Measurements from ENCODE around the gene ACAA1. TPM values are rescaled to one million over a fixed set of nuclear protein-coding genes. Genes with fewer than 3 reads are reported as not detected.

Gene ACAA1
- total and polyA plus RNA-seq, 2 of the 13 experiments (the other 11 are each of a cell fraction or from before 2014, with no cell fraction given): 60.8 to 188 TPM

DNA sequence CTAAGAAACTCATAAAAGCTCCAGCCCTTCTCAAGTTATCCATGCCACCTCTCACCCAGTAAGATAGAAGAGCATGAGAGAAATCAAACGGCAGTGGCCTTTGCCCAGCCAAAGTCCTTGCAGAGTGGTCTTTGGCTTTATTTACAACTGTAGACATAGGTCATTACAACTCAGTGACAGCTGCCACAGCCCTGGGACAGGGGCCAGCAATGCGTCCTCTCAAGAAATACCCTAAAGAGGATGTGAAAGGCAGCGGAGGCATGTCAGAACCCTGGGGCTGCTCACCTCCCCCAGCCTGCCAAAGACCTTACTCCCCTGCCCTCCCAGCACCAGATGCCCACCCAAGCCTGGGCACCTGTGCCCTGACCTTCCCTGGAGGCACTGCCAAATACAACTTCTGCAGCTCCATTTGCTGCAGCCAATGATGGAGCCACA is 6.3 kb downstream of the ACAA1 start (continued):
- TF ChIP-seq GATA4 (IDR thresholded peaks at IDR 0.05; ENCODE audit: borderline replicate concordance, low read depth): 0 out of 2 replicates have a peak, but pooled peaks have one; percentile 27
- no peak for TF ChIP-seq ATF7 (IDR thresholded peaks at IDR 0.05)
- TF ChIP-seq ATF7 (CRISPR knock-in tag; IDR thresholded peaks at IDR 0.05): 0 out of 2 replicates have a peak, but pooled peaks have one; percentile 33
- TF ChIP-seq NFYC (CRISPR knock-in tag; IDR thresholded peaks at IDR 0.05): no peak
- TF ChIP-seq, protein P1, sequence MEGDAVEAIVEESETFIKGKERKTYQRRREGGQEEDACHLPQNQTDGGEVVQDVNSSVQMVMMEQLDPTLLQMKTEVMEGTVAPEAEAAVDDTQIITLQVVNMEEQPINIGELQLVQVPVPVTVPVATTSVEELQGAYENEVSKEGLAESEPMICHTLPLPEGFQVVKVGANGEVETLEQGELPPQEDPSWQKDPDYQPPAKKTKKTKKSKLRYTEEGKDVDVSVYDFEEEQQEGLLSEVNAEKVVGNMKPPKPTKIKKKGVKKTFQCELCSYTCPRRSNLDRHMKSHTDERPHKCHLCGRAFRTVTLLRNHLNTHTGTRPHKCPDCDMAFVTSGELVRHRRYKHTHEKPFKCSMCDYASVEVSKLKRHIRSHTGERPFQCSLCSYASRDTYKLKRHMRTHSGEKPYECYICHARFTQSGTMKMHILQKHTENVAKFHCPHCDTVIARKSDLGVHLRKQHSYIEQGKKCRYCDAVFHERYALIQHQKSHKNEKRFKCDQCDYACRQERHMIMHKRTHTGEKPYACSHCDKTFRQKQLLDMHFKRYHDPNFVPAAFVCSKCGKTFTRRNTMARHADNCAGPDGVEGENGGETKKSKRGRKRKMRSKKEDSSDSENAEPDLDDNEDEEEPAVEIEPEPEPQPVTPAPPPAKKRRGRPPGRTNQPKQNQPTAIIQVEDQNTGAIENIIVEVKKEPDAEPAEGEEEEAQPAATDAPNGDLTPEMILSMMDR (CRISPR knock-in tag; IDR thresholded peaks at IDR 0.05): no peak; the same call in 1 of the 2 replicates
- TF ChIP-seq, protein P2, sequence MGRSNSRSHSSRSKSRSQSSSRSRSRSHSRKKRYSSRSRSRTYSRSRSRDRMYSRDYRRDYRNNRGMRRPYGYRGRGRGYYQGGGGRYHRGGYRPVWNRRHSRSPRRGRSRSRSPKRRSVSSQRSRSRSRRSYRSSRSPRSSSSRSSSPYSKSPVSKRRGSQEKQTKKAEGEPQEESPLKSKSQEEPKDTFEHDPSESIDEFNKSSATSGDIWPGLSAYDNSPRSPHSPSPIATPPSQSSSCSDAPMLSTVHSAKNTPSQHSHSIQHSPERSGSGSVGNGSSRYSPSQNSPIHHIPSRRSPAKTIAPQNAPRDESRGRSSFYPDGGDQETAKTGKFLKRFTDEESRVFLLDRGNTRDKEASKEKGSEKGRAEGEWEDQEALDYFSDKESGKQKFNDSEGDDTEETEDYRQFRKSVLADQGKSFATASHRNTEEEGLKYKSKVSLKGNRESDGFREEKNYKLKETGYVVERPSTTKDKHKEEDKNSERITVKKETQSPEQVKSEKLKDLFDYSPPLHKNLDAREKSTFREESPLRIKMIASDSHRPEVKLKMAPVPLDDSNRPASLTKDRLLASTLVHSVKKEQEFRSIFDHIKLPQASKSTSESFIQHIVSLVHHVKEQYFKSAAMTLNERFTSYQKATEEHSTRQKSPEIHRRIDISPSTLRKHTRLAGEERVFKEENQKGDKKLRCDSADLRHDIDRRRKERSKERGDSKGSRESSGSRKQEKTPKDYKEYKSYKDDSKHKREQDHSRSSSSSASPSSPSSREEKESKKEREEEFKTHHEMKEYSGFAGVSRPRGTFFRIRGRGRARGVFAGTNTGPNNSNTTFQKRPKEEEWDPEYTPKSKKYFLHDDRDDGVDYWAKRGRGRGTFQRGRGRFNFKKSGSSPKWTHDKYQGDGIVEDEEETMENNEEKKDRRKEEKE (IDR thresholded peaks at IDR 0.05): no peak
- no peak for TF ChIP-seq ZFP90 (CRISPR knock-in tag; IDR thresholded peaks at IDR 0.05; ENCODE audit: borderline replicate concordance)
- TF ChIP-seq FOXK2 (IDR thresholded peaks at IDR 0.05): peak; percentile 54; the same call in 1 of the 2 replicates
- TF ChIP-seq, protein P3, sequence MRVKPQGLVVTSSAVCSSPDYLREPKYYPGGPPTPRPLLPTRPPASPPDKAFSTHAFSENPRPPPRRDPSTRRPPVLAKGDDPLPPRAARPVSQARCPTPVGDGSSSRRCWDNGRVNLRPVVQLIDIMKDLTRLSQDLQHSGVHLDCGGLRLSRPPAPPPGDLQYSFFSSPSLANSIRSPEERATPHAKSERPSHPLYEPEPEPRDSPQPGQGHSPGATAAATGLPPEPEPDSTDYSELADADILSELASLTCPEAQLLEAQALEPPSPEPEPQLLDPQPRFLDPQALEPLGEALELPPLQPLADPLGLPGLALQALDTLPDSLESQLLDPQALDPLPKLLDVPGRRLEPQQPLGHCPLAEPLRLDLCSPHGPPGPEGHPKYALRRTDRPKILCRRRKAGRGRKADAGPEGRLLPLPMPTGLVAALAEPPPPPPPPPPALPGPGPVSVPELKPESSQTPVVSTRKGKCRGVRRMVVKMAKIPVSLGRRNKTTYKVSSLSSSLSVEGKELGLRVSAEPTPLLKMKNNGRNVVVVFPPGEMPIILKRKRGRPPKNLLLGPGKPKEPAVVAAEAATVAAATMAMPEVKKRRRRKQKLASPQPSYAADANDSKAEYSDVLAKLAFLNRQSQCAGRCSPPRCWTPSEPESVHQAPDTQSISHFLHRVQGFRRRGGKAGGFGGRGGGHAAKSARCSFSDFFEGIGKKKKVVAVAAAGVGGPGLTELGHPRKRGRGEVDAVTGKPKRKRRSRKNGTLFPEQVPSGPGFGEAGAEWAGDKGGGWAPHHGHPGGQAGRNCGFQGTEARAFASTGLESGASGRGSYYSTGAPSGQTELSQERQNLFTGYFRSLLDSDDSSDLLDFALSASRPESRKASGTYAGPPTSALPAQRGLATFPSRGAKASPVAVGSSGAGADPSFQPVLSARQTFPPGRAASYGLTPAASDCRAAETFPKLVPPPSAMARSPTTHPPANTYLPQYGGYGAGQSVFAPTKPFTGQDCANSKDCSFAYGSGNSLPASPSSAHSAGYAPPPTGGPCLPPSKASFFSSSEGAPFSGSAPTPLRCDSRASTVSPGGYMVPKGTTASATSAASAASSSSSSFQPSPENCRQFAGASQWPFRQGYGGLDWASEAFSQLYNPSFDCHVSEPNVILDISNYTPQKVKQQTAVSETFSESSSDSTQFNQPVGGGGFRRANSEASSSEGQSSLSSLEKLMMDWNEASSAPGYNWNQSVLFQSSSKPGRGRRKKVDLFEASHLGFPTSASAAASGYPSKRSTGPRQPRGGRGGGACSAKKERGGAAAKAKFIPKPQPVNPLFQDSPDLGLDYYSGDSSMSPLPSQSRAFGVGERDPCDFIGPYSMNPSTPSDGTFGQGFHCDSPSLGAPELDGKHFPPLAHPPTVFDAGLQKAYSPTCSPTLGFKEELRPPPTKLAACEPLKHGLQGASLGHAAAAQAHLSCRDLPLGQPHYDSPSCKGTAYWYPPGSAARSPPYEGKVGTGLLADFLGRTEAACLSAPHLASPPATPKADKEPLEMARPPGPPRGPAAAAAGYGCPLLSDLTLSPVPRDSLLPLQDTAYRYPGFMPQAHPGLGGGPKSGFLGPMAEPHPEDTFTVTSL (CRISPR knock-in tag; IDR thresholded peaks at IDR 0.05; ENCODE audit: borderline replicate concordance): peak; percentile 90; the same call in 1 of the 2 replicates
- no peak for TF ChIP-seq HHEX (CRISPR knock-in tag; IDR thresholded peaks at IDR 0.05)
- TF ChIP-seq U2AF2 (IDR thresholded peaks at IDR 0.05; ENCODE audit: low read depth, low read length): no peak
- TF ChIP-seq HNF4A (CRISPR knock-in tag; IDR thresholded peaks at IDR 0.05): peak; percentile 96
- no peak for TF ChIP-seq SOX6 (IDR thresholded peaks at IDR 0.05)
- peak; percentile 74 for TF ChIP-seq SOX6 (CRISPR knock-in tag; IDR thresholded peaks at IDR 0.05)
- peak; percentile 49 for TF ChIP-seq ELF3 (CRISPR knock-in tag; IDR thresholded peaks at IDR 0.05)
- TF ChIP-seq TFE3 (CRISPR knock-in tag; IDR thresholded peaks at IDR 0.05): no peak
- no peak for TF ChIP-seq HNRNPH1 (optimal IDR thresholded peaks at IDR 0.05; ENCODE audit: low read depth, low read length)
- TF ChIP-seq ZMAT3 (CRISPR knock-in tag; conservative IDR thresholded peaks at IDR 0.05): no peak
- TF ChIP-seq SP140L (CRISPR knock-in tag; IDR thresholded peaks at IDR 0.05; ENCODE audit: borderline replicate concordance): no peak
- TF ChIP-seq FOXA1 (IDR thresholded peaks at IDR 0.05): no peak
- TF ChIP-seq FOXA1 (CRISPR knock-in tag; IDR thresholded peaks at IDR 0.05): peak; percentile 58
- peak; percentile 49; the same call in 1 of the 2 replicates for TF ChIP-seq POGZ (CRISPR knock-in tag; IDR thresholded peaks at IDR 0.05)
